Tibial nerve (tissue), 4 donors: Measurements from ENCODE around the gene ALKBH2. TPM values are rescaled to one million over a fixed set of nuclear protein-coding genes. Genes with fewer than 3 reads are reported as not detected.
A peak's percentile ranks its signal among the peaks of the same experiment; 100 is the strongest.

Source experiments
- DNase-seq, 2 donors: peaks; one replicate each; pipeline ENCODE4 v3.0.0-alpha.2; 2019; ENCODE audit warnings: low spot score in 2 of 2
- H3K27ac ChIP-seq, 4 donors: fragments of 200-600 bp; sonication (generic) in 3 of 4; one replicate each; pipeline ENCODE4 v1.5.1; 2017 to 2019; ENCODE audit warnings: mild to moderate bottlenecking in 1 of 4
- H3K27me3 ChIP-seq, 2 donors: fragments of 200-600 bp; sonication (generic) in 1 of 2; one replicate each; pipeline versions ENCODE4 v1.5.1 to v1.6.0; 2017 to 2019
- H3K36me3 ChIP-seq, 3 donors: fragments of 200-600 bp; sonication (generic); one replicate each; pipeline ENCODE4 v1.5.1; 2018 to 2019
- H3K4me1 ChIP-seq, 4 donors: fragments of 200-600 bp; sonication (generic) in 3 of 4; one replicate each; pipeline ENCODE4 v1.5.1; 2017 to 2019
- H3K4me3 ChIP-seq, 4 donors: fragments of 200-600 bp; sonication (generic) in 3 of 4; one replicate each; pipeline ENCODE4 v1.5.1; 2017 to 2019; ENCODE audit warnings: mild to moderate bottlenecking in 1 of 4, moderate library complexity in 1 of 4
- H3K9me3 ChIP-seq, 4 donors: fragments of 200-600 bp; sonication (generic) in 3 of 4; one replicate each; pipeline ENCODE4 v1.5.1; 2017 to 2019
- EP300 ChIP-seq, 2 donors: sonication (generic); formaldehyde crosslinking; IDR thresholded peaks; one replicate each; pipeline ENCODE4 v1.6.1; 2017; ENCODE audit warnings: antibody characterized with exemption in 2 of 2, mild to moderate bottlenecking in 1 of 2
- POLR2A ChIP-seq, 2 donors: fragments of 450-650 bp; IDR thresholded peaks; one replicate each; pipeline ENCODE4 v1.6.1; 2017; ENCODE audit warnings: antibody characterized with exemption in 2 of 2, mild to moderate bottlenecking in 2 of 2, moderate library complexity in 2 of 2
- WGBS, 2 donors: methylation state at CpG; one replicate each; pipeline ENCODE4 v1.1.5; 2018; 5-methylcytosine and 5-hydroxymethylcytosine counted together
- total RNA-seq, 4 donors: library from RNA; depleted of rRNA; stranded (reverse); fragments of >200 nt; gene quantifications; one replicate each; pipeline ENCODE4 v1.1.0, GENCODE V29; 2016
- TF ChIP-seq, protein P1 (sequence below), 5 experiments: fragments of 200-600 bp in 3 of 5; fragments of 450-650 bp in 2 of 5; sonication (generic) in 3 of 5; IDR thresholded peaks; one replicate each; pipeline ENCODE4 v1.5.1; 2016 to 2019; ENCODE audit warnings: antibody characterized with exemption in 5 of 5, mild to moderate bottlenecking in 3 of 5, moderate library complexity in 2 of 5

ALKBH2 gene
- total RNA-seq, 4 donors from 2014 or later, result 9.2 to 41.4 (median 17.5) TPM

DNA sequence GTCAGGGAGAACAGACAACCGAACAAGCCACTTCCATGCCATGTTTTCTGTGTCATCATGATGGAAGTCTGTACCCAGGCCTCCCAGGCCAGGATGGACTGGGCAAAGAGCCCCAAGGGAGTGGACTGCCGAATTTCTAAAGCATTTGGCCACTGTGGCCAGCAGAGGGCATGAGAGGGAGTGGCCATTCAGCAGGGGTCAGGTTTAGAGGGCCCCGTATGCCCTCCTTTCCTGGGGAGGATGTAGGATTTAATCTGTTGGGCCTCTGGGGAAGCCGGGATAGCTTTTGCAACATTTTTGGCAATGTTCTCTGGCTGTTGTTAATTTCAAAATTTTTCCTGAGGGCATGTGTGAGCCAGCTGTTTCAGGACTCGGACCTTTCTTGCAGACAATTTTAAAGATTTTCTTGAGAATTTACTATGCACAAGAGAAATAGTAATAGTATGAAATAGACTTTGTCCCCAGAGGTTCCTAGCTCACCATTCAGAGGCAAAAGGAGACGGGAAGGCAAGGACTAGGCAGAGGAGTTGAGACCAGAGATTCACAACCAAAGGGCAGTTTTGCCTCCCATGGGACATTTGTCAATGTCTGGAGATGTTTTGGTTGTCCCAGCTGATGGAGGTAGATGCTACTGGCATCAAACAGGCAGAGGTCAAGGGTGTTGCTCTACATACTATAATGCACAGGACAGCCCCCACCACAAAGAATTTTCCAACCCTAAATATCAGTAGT, 41.1 kb upstream of the ALKBH2 start:
- no peak overlapping the region for H3K4me3 ChIP-seq
- no peaks in the 10 kb centered on the region for H3K27me3 ChIP-seq
- peaks cover 0 to 49% (median 12%) of the 10 kb centered on the region in 4 donors for H3K4me1 ChIP-seq
- H3K36me3 ChIP-seq, result no peaks in the 10 kb centered on the region
- TF ChIP-seq EP300 (IDR thresholded peaks at IDR 0.05), result peak in 1 of 2 donors; percentile 80
- no peak for TF ChIP-seq POLR2A (IDR thresholded peaks at IDR 0.05)
- TF ChIP-seq, protein P1, sequence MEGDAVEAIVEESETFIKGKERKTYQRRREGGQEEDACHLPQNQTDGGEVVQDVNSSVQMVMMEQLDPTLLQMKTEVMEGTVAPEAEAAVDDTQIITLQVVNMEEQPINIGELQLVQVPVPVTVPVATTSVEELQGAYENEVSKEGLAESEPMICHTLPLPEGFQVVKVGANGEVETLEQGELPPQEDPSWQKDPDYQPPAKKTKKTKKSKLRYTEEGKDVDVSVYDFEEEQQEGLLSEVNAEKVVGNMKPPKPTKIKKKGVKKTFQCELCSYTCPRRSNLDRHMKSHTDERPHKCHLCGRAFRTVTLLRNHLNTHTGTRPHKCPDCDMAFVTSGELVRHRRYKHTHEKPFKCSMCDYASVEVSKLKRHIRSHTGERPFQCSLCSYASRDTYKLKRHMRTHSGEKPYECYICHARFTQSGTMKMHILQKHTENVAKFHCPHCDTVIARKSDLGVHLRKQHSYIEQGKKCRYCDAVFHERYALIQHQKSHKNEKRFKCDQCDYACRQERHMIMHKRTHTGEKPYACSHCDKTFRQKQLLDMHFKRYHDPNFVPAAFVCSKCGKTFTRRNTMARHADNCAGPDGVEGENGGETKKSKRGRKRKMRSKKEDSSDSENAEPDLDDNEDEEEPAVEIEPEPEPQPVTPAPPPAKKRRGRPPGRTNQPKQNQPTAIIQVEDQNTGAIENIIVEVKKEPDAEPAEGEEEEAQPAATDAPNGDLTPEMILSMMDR (IDR thresholded peaks at IDR 0.05), result peak; percentile 22 to 46 (median 37)
- peak overlapping the region in 3 of 4 donors; percentile 21 to 64 (median 37) for H3K27ac ChIP-seq
- H3K9me3 ChIP-seq, result peaks cover 0 to 6% (median 3%) of the 10 kb centered on the region in 4 donors
- 39 to 40% methylated on average over 6 of the region's 6 CpGs for WGBS, 2 donors
- no peak for DNase-seq

DNA sequence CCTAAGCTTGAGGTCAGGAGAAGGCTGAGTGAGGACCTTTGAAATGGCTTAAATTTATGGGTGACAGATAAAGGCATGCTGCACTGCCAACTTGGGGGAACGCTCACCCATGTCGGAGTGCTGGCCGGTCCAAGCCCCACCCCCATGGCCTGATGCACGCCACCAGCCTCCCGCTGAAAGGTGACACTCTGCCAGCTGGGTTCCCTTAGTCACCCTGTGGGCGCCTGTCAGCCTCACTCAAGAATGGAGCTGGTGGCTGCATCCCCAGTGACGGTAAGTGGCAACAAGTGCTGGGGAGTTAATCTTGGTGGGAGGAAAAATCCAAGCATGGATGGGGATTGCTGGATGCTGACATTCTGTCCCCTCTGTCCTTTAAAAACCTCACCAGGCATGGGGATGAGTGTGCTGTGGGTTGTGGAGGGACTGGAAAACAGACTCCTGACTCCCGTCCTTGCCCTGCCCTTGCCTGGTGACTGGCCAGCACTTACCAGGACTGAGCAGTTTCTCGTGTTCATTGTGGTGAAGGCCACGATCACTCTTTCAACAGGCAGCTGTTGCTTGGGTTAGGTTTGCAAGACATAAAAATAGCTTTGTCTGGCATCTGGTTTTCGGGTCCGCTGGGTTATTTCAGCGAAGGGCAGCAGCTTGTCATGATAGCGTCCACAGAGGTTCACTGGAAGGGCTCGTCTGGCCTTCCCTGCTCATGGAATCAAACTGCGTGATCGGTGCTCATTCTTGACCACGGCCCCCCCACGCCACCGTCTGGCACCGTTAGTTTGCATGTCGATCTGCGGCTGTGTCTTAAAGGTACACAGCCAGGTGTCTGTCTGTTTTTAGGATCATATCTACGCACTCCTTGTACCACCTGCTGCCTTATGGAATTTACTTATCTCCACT, 38.1 kb upstream of the ALKBH2 start:
- peak overlapping the region in 2 of 4 donors; percentile 26 to 68 for H3K27ac ChIP-seq
- no peaks in the 10 kb centered on the region for H3K27me3 ChIP-seq
- WGBS, 2 donors, result 61% methylated on average over 24 of the region's 24 CpGs
- TF ChIP-seq POLR2A (IDR thresholded peaks at IDR 0.05) (no peak), EP300 (IDR thresholded peaks at IDR 0.05) (no peak)
- TF ChIP-seq, protein P1 (IDR thresholded peaks at IDR 0.05), result no peak
- no peak overlapping the region for H3K4me3 ChIP-seq
- no peak for DNase-seq
- H3K4me1 ChIP-seq, result peaks cover 0 to 27% (median 10%) of the 10 kb centered on the region in 4 donors
- H3K9me3 ChIP-seq, result peaks cover 0 to 6% (median 3%) of the 10 kb centered on the region in 4 donors
- H3K36me3 ChIP-seq, result no peaks in the 10 kb centered on the region

DNA sequence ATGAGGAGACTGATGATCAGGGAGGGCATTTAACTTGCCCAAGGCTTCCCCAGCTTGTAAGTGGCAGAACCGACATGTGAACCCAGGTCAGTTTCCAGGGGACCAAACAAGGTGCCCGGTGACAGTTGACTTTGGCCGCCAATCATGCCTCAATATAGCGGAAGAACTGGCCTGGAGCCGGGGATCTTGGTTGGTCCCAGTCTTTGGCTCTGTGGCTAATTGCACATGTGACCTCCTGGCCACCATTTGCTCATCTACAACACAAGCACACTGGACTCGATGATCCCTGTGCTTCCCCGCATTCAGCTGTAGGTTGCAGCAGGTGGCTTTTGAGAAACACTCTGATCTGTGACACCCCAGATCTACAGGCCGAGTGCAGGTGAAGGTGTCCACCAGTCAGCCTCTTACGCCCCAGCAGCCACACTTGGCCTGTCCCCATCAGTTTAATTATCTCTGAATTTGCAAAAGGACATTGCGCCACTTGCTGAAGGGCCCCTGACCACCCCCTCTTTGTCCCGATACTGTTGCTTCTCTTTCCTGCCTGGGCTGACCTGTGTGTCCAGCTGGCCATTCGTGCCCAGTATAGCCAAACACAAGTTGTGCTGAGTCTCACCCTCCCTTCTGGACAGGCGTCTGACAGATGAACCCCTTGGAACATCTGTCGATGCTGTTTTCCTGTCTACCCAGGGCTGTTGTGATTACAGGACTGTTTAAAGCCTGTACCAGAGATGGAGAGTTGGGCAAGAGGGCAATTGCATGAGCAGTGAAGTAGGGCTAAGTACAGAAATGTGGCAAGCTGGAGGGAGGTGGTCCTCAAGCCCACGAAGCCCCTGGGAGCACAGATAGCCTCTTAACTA, 37.3 kb upstream of the ALKBH2 start:
- WGBS, 2 donors, result 85 to 87% methylated on average over 15 of the region's 15 CpGs
- DNase-seq, result no peak
- no peak overlapping the region for H3K4me3 ChIP-seq
- no peaks in the 10 kb centered on the region for H3K9me3 ChIP-seq
- no peaks in the 10 kb centered on the region for H3K36me3 ChIP-seq
- H3K27ac ChIP-seq, result peak overlapping the region in 2 of 4 donors; percentile 26 to 68
- TF ChIP-seq POLR2A (IDR thresholded peaks at IDR 0.05), result no peak
- TF ChIP-seq EP300 (IDR thresholded peaks at IDR 0.05), result no peak
- TF ChIP-seq, protein P1 (IDR thresholded peaks at IDR 0.05), result no peak
- H3K27me3 ChIP-seq, result no peaks in the 10 kb centered on the region
- peaks cover 0 to 26% (median 10%) of the 10 kb centered on the region in 4 donors for H3K4me1 ChIP-seq

DNA sequence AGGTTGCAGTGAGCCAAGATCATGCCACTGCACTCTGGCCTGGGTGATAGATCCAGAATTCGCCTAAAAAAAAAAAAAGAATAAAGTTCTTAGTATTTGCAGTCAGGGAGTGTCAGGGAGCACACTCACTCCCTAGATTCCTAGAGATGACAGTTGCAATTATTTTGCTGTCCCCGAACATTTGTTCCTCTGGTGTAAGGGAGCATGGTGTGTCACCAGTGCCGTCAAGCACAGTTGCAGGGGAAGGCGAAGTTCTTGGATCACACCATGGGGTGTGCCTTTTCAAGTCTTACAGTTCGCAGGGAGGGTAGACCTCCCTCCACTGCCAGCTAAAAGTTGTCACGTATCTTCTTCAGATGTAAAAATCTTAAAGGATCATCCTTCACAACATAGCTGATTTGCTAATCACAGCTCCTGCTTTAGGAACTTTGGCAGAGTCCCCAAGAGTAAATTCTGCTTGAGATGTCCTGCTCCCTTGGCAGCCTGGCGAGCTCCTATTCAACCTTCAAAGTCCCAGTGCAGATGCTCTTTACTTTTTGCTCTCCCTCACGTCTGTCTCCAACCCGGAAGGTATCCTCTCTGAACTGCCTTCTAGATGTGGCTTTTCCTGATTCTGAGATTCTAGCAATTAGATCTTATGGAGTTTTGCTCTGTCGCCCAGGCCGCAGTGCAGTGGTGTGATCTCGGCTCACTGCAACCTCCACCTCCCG, 34.4 kb upstream of the ALKBH2 start:
- Histone ChIP-seq H3K4me1 (peaks cover 0 to 15% (median 0%) of the 10 kb centered on the region in 4 donors), H3K9me3 (no peaks in the 10 kb centered on the region), H3K27me3 (no peaks in the 10 kb centered on the region), H3K4me3 (no peak overlapping the region), H3K27ac (no peak overlapping the region), H3K36me3 (no peaks in the 10 kb centered on the region)
- DNase-seq, result no peak
- 91 to 93% methylated on average over 13 of the region's 13 CpGs for WGBS, 2 donors
- no peak for TF ChIP-seq POLR2A (IDR thresholded peaks at IDR 0.05)
- TF ChIP-seq, protein P1 (IDR thresholded peaks at IDR 0.05), result no peak
- no peak for TF ChIP-seq EP300 (IDR thresholded peaks at IDR 0.05)
